ENCODE data around the gene COL11A2.
A peak's percentile ranks its signal among the peaks of the same experiment; 100 is the strongest.
"Not testable (repeated sequence)": the region's sequence is repeated elsewhere in the genome, so short reads cannot be mapped to it uniquely, and the experiment has no call there.

COL11A2 gene

GRCh38 chr6:33156561-33156960 is 35.7 kb downstream of the COL11A2 start:
- no peak for DNase-seq (ENCODE audit: low read depth)

GRCh38 chr6:33154349-33154748 is 37.9 kb downstream of the COL11A2 start:
- DNase-seq (ENCODE audit: low read depth), result no peak

GRCh38 chr6:33151050-33151449 is 41.2 kb downstream of the COL11A2 start:
- DNase-seq (ENCODE audit: low read depth), result no peak

GRCh38 chr6:33150560-33150959 is 41.7 kb downstream of the COL11A2 start:
- DNase-seq (ENCODE audit: low read depth), result not testable (repeated sequence)

- no peak for DNase-seq (ENCODE audit: low read depth)
Measured at GRCh38 chr6:33147807-33148666, 44.2 kb downstream of the COL11A2 start.

- DNase-seq (ENCODE audit: low read depth), result no peak
Measured at GRCh38 chr6:33144373-33144772, 47.9 kb downstream of the COL11A2 start.

GRCh38 chr6:33143113-33143770 is 49.0 kb downstream of the COL11A2 start:
- DNase-seq (ENCODE audit: low read depth), result no peak

- DNase-seq (ENCODE audit: low read depth), result no peak
Measured at GRCh38 chr6:33142501-33143070, 49.7 kb downstream of the COL11A2 start.

GRCh38 chr6:33140556-33140955 is 51.7 kb downstream of the COL11A2 start:
- DNase-seq (ENCODE audit: low read depth), result no peak

- no peak for DNase-seq (ENCODE audit: low read depth)
Measured at GRCh38 chr6:33139596-33140206, 52.6 kb downstream of the COL11A2 start.

- no peak for DNase-seq (ENCODE audit: low read depth)
Measured at GRCh38 chr6:33136310-33136900, 55.9 kb downstream of the COL11A2 start.

GRCh38 chr6:33132081-33132524 is 60.2 kb downstream of the COL11A2 start:
- no peak for DNase-seq (ENCODE audit: low read depth)

- DNase-seq (ENCODE audit: low read depth), result no peak
Measured at GRCh38 chr6:33128318-33128717, 63.9 kb downstream of the COL11A2 start.

- DNase-seq (ENCODE audit: low read depth), result peak; percentile 43
Measured at GRCh38 chr6:33126101-33126714, 66.1 kb downstream of the COL11A2 start.

- no peak for DNase-seq (ENCODE audit: low read depth)
Measured at GRCh38 chr6:33124947-33125346, 67.3 kb downstream of the COL11A2 start.

GRCh38 chr6:33124525-33124901 is 67.8 kb downstream of the COL11A2 start:
- no peak for DNase-seq (ENCODE audit: low read depth)

- no peak for DNase-seq (ENCODE audit: low read depth)
Measured at GRCh38 chr6:33123732-33124524, 68.3 kb downstream of the COL11A2 start.

GRCh38 chr6:33123181-33123580 is 69.1 kb downstream of the COL11A2 start:
- no peak for DNase-seq (ENCODE audit: low read depth)

- DNase-seq (ENCODE audit: low read depth), result no peak
Measured at GRCh38 chr6:33120001-33120400, 72.3 kb downstream of the COL11A2 start.

- no peak for DNase-seq (ENCODE audit: low read depth)
Measured at GRCh38 chr6:33118525-33119123, 73.6 kb downstream of the COL11A2 start.
